ENCODE data around the gene DNAH9. TPM values are rescaled to one million over a fixed set of nuclear protein-coding genes. Genes with fewer than 3 reads are reported as not detected.

DNAH9 gene
- total and polyA plus RNA-seq, 4 donors, result under 0.01 to 0.09 TPM; not detected in 2

- 87% methylated on average over 4 of the region's 4 CpGs for WGBS
- H3K9me3 ChIP-seq (ENCODE audit: control insufficient read depth in 4 of 4, low read length in 3 of 4), result no peaks in the 10 kb centered on the region
- no peaks in the 10 kb centered on the region for H3K36me3 ChIP-seq (ENCODE audit: control insufficient read depth in 4 of 4, insufficient read depth in 3 of 4, low read depth in 1 of 4, low read length in 3 of 4)
- no peaks in the 10 kb centered on the region for H3K27me3 ChIP-seq (ENCODE audit: control insufficient read depth in 4 of 4, insufficient read depth in 4 of 4, low read length in 3 of 4)
- no peaks in the 10 kb centered on the region for H3K4me1 ChIP-seq (ENCODE audit: control insufficient read depth in 4 of 4, insufficient read depth in 4 of 4, low read length in 3 of 4)
- no peak for DNase-seq (ENCODE audit: low spot score)
- no peak overlapping the region for H3K27ac ChIP-seq (ENCODE audit: low read depth in 1 of 2, low read length in 2 of 2)
- TF ChIP-seq TAF1 (conservative IDR thresholded peaks at IDR 0.05) (no peak), FOXA1 (IDR thresholded peaks at IDR 0.05) (no peak)
- no peak overlapping the region for H3K4me3 ChIP-seq (ENCODE audit: low read depth in 1 of 3, low read length in 3 of 3)
- no peak overlapping the region for H3K9ac ChIP-seq (ENCODE audit: low read depth in 1 of 2, low read length in 2 of 2)
Measured at GRCh38 chr17:11813278-11813677, 215.0 kb downstream of the DNAH9 start.

GRCh38 chr17:11813871-11814270 lies 215.6 kb downstream of the DNAH9 start:
- Histone ChIP-seq H3K9me3 (ENCODE audit: control insufficient read depth in 4 of 4, low read length in 3 of 4) (no peaks in the 10 kb centered on the region), H3K27me3 (ENCODE audit: control insufficient read depth in 4 of 4, insufficient read depth in 4 of 4, low read length in 3 of 4) (no peaks in the 10 kb centered on the region), H3K4me1 (ENCODE audit: control insufficient read depth in 4 of 4, insufficient read depth in 4 of 4, low read length in 3 of 4) (no peaks in the 10 kb centered on the region), H3K36me3 (ENCODE audit: control insufficient read depth in 4 of 4, insufficient read depth in 3 of 4, low read depth in 1 of 4, low read length in 3 of 4) (no peaks in the 10 kb centered on the region), H3K9ac (ENCODE audit: low read depth in 1 of 2, low read length in 2 of 2) (no peak overlapping the region), H3K27ac (ENCODE audit: low read depth in 1 of 2, low read length in 2 of 2) (no peak overlapping the region), H3K4me3 (ENCODE audit: low read depth in 1 of 3, low read length in 3 of 3) (no peak overlapping the region)
- no peak for DNase-seq (ENCODE audit: low spot score)
- no peak for TF ChIP-seq RAD21 (IDR thresholded peaks at IDR 0.05)
- TF ChIP-seq TAF1 (conservative IDR thresholded peaks at IDR 0.05), result no peak
- TF ChIP-seq SP1 (IDR thresholded peaks at IDR 0.05), result no peak
- TF ChIP-seq HNF4G (IDR thresholded peaks at IDR 0.05), result no peak
- TF ChIP-seq, protein P1, sequence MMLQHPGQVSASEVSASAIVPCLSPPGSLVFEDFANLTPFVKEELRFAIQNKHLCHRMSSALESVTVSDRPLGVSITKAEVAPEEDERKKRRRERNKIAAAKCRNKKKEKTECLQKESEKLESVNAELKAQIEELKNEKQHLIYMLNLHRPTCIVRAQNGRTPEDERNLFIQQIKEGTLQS (IDR thresholded peaks at IDR 0.05), result no peak
- TF ChIP-seq NR2F2 (IDR thresholded peaks at IDR 0.05), result no peak
- TF ChIP-seq, protein P2, sequence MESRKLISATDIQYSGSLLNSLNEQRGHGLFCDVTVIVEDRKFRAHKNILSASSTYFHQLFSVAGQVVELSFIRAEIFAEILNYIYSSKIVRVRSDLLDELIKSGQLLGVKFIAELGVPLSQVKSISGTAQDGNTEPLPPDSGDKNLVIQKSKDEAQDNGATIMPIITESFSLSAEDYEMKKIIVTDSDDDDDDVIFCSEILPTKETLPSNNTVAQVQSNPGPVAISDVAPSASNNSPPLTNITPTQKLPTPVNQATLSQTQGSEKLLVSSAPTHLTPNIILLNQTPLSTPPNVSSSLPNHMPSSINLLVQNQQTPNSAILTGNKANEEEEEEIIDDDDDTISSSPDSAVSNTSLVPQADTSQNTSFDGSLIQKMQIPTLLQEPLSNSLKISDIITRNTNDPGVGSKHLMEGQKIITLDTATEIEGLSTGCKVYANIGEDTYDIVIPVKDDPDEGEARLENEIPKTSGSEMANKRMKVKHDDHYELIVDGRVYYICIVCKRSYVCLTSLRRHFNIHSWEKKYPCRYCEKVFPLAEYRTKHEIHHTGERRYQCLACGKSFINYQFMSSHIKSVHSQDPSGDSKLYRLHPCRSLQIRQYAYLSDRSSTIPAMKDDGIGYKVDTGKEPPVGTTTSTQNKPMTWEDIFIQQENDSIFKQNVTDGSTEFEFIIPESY (IDR thresholded peaks at IDR 0.05), result no peak
- no peak for TF ChIP-seq FOXA1 (IDR thresholded peaks at IDR 0.05)
- TF ChIP-seq EGR1 (IDR thresholded peaks at IDR 0.05; ENCODE audit: low read depth in 2 of 2), result no peak
- TF ChIP-seq, protein P3, sequence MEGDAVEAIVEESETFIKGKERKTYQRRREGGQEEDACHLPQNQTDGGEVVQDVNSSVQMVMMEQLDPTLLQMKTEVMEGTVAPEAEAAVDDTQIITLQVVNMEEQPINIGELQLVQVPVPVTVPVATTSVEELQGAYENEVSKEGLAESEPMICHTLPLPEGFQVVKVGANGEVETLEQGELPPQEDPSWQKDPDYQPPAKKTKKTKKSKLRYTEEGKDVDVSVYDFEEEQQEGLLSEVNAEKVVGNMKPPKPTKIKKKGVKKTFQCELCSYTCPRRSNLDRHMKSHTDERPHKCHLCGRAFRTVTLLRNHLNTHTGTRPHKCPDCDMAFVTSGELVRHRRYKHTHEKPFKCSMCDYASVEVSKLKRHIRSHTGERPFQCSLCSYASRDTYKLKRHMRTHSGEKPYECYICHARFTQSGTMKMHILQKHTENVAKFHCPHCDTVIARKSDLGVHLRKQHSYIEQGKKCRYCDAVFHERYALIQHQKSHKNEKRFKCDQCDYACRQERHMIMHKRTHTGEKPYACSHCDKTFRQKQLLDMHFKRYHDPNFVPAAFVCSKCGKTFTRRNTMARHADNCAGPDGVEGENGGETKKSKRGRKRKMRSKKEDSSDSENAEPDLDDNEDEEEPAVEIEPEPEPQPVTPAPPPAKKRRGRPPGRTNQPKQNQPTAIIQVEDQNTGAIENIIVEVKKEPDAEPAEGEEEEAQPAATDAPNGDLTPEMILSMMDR (IDR thresholded peaks at IDR 0.05; ENCODE audit: low read depth, low read length, missing input control), result no peak
- TF ChIP-seq, protein P4, sequence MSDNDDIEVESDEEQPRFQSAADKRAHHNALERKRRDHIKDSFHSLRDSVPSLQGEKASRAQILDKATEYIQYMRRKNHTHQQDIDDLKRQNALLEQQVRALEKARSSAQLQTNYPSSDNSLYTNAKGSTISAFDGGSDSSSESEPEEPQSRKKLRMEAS (IDR thresholded peaks at IDR 0.05), result no peak
- no peak for TF ChIP-seq JUND (IDR thresholded peaks at IDR 0.05)
- TF ChIP-seq GABPA (IDR thresholded peaks at IDR 0.05 in 1 of 2, conservative IDR thresholded peaks at IDR 0.05 in 1 of 2), result no peak
- TF ChIP-seq YY1 (IDR thresholded peaks at IDR 0.05), result no peak
- TF ChIP-seq HNF4A (conservative IDR thresholded peaks at IDR 0.05), result no peak
- no peak for TF ChIP-seq REST (IDR thresholded peaks at IDR 0.05)
- TF ChIP-seq FOXA2 (IDR thresholded peaks at IDR 0.05), result no peak
- no peak for TF ChIP-seq RXRA (IDR thresholded peaks at IDR 0.05)

Measured in liver (tissue), 9 donors.